AG04450 (cell line): ENCODE measurements around the gene INPP5D. TPM values are rescaled to one million over a fixed set of nuclear protein-coding genes. Genes with fewer than 3 reads are reported as not detected.

ENCODE experiments used
- CTCF ChIA-PET: fragments of 300-600, 350-600 bp; formaldehyde crosslinking; extraction: SDS; loops from one replicate; lab custom pipeline; 2022; ENCODE audit warnings: antibody characterized with exemption, inconsistent platforms; lab: Charles Lee
- POLR2A ChIA-PET: fragments of 350-600 bp; formaldehyde crosslinking; extraction: SDS; loops from one replicate; lab custom pipeline; 2021; ENCODE audit warnings: antibody characterized with exemption, inconsistent platforms; lab: Yijun Ruan, JAX
- DNase-seq: peaks from one replicate; pipeline ENCODE4 v3.0.0-alpha.2; 2011; ENCODE audit warnings: low read depth, low spot score
- H3K27ac ChIP-seq: one replicate; pipeline ENCODE4 v1.5.1; 2012; ENCODE audit warnings: low read depth, low read length, control low read depth
- H3K27me3 ChIP-seq: one replicate; pipeline ENCODE4 v1.6.0; 2012; ENCODE audit warnings: low read length; ENCODE audit not compliant: control insufficient read depth, insufficient read depth
- H3K4me3 ChIP-seq: 2 replicates; pipeline ENCODE4 v1.5.1; 2011; ENCODE audit warnings: mild to moderate bottlenecking, low read depth, low read length, control low read depth
- H3K9me3 ChIP-seq: 2 replicates; pipeline ENCODE4 v1.5.1; 2012; ENCODE audit warnings: low read length; ENCODE audit not compliant: control insufficient read depth, insufficient read depth
- CTCF ChIP-seq: IDR thresholded peaks from 2 replicates; pipeline ENCODE4 v1.5.1; 2011; ENCODE audit warnings: low read depth, low read length, control low read depth, inconsistent platforms
- polyA minus RNA-seq: library from RNA; depleted of rRNA, polyadenylated mRNA; stranded (reverse); fragments of >200 nt; gene quantifications from 2 replicates; pipeline ENCODE4 v1.2.3, GENCODE V29; 2011; rRNA and poly(A)+ RNA removed
- polyA plus RNA-seq: library from polyadenylated mRNA; depleted of rRNA; stranded (reverse); fragments of >200 nt; gene quantifications from 2 replicates; pipeline ENCODE4 v1.2.3, GENCODE V29; 2011; rRNA removed

The INPP5D gene
- polyA plus RNA-seq (0.43 and 0.84 TPM in 2 replicates), polyA minus RNA-seq (0.55 and 0.65 TPM in 2 replicates)

DNA sequence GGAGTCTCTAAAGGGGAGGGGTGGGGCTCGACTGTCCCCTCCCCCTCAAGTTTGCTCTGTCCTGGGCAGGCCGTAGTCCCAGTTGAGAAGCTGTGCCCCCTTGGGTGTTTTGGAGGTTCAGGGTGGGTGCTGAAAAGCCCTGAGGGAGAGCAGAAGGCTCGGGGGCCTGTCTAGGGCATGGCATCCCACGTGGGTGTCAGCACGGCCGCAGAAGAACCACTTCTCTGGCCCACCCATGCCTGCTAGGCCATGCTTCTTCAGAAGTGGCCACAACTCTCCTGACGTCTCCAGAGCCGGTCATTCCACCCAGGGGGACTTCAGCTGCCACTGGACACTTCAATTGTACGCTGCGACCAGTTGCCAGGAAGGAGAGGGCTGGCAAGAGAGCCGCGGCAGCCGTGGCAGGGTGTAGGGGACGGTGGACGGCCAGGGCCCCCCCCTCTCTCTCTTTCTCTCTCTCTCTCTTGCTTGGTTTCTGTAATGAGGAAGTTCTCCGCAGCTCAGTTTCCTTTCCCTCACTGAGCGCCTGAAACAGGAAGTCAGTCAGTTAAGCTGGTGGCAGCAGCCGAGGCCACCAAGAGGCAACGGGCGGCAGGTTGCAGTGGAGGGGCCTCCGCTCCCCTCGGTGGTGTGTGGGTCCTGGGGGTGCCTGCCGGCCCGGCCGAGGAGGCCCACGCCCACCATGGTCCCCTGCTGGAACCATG, at the start of gene INPP5D:
Gene INPP5D, plus strand, starts transcription at position 546 of the 704 bp plus-strand sequence. Its CDS starts 137 bp downstream, at position 683.
- CTCF ChIA-PET, result interaction anchor here (2.1 kb wide), 1 partner anchor 207 kb away, joined by 8 read pairs; no protein-coding TSS in a partner anchor
- DNase-seq, result no peak
- Histone ChIP-seq H3K27me3 (no peaks in the 10 kb centered on the region), H3K27ac (no peak within 1 kb of the TSS), H3K9me3 (no peaks in the 10 kb centered on the region; the same call in 1 of the 2 replicates), H3K4me3 (no peak within 1 kb of the TSS)
- POLR2A ChIA-PET, result no interaction called here
- TF ChIP-seq CTCF, result no peak

DNA sequence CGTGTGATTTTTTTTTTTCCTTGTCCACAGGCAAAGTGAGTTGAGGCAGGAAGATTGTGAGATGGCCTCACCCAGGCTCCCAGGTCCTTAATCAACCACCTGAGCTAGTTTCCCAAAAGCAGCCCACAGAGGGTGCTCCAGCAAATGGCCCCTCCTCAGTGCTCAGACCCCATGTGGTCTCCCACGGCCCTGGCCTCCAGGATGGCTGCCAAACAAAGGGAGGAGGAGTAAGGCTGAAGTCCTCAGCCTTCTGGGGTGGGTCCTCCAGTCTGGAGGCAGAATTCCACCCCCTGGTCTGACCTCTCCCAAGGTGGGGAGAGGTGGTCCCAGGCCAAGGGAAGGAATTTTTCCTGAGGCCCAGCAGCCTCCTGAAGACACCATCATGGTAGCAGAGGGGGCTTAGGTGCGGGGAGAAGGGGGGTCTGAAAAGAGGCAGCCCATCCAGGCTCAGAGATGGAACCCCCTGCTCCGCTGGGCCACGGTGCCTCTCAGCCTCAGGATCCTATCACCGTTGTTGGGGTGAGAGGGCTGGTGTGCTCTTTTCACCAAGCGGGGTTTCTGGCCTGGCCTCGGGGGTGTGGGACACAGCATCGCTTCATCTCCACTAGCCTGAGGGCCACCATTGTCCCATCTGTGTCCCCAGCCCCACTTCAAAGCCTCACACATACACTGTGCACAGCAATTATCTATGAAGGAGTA, 49.4 kb upstream of the INPP5D start:
- no peak for DNase-seq
- H3K4me3 ChIP-seq, result no peak overlapping the region
- CTCF ChIA-PET, result interaction anchor here (1.3 kb wide), 1 partner anchor 44 kb away, joined by 5 read pairs; no protein-coding TSS in a partner anchor
- TF ChIP-seq CTCF, result no peak
- H3K27ac ChIP-seq, result no peak overlapping the region
- H3K9me3 ChIP-seq, result no peaks in the 10 kb centered on the region
- POLR2A ChIA-PET, result no interaction called here
- H3K27me3 ChIP-seq, result peaks cover 18% of the 10 kb centered on the region

GRCh38 chr2:233011268-233011650, 48.9 kb upstream of the INPP5D start:
- DNase-seq, result no peak
- Histone ChIP-seq H3K4me3 (no peak overlapping the region), H3K9me3 (no peaks in the 10 kb centered on the region), H3K27me3 (peaks cover 17% of the 10 kb centered on the region), H3K27ac (no peak overlapping the region)
- ChIA-PET CTCF (interaction anchor here (1.3 kb wide), 1 partner anchor 43 kb away, joined by 5 read pairs; no protein-coding TSS in a partner anchor), POLR2A (no interaction called here)
- no peak for TF ChIP-seq CTCF

DNA sequence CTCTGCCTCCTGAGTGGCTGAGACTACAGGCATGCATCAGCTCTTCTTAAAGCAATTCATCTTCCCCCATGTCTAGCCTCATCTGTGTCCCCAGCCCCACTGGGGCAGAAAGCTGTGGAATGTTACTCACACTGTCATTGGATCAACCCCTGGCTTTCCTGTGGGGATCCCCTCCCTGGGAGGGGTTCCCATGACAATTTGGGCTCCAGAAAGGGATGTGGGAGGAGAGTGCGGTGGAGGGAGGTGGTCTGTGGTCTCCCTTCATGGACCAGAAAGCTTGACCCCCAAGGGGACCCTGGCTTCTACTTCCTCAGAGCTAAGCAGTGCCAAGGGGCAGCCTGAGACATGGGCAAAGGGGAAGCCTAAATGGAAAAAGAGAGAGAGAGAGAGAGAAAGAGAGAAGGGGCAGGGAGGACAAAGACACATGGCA, 48.4 kb upstream of the INPP5D start:
- Histone ChIP-seq H3K27ac (no peak overlapping the region), H3K27me3 (peaks cover 17% of the 10 kb centered on the region), H3K9me3 (no peaks in the 10 kb centered on the region), H3K4me3 (no peak overlapping the region)
- DNase-seq, result no peak
- no peak for TF ChIP-seq CTCF
- ChIA-PET CTCF (interaction anchor here (1.3 kb wide), 1 partner anchor 43 kb away, joined by 5 read pairs; no protein-coding TSS in a partner anchor), POLR2A (no interaction called here)
